GM19043 (cell line): ENCODE data around the gene PKHD1.

Source experiments
- ATAC-seq: cut with Tn5 transposase; IDR thresholded peaks from one replicate; pipeline ENCODE4 v1.9.1; 2021; ENCODE audit warnings: low read depth; ENCODE audit not compliant: unreplicated experiment

The PKHD1 gene

GRCh38 chr6:51820555-51820954 lies 266.9 kb downstream of the PKHD1 start:
- no peak for ATAC-seq

- no peak for ATAC-seq
These were observed 268.8 kb downstream of the PKHD1 start for GRCh38 chr6:51818520-51819022.

GRCh38 chr6:51817832-51818231 lies 269.6 kb downstream of the PKHD1 start:
- ATAC-seq = no peak

GRCh38 chr6:51814418-51814817 lies 273.0 kb downstream of the PKHD1 start:
- no peak for ATAC-seq

- ATAC-seq = no peak
These were observed 273.5 kb downstream of the PKHD1 start for GRCh38 chr6:51813904-51814303.

GRCh38 chr6:51812231-51812630 lies 275.2 kb downstream of the PKHD1 start:
- no peak for ATAC-seq

- ATAC-seq = no peak
These were observed 281.9 kb downstream of the PKHD1 start for GRCh38 chr6:51805517-51805916.

- no peak for ATAC-seq
These were observed 286.8 kb downstream of the PKHD1 start for GRCh38 chr6:51800603-51801002.

GRCh38 chr6:51793393-51793792 lies 294.0 kb downstream of the PKHD1 start:
- ATAC-seq = no peak

GRCh38 chr6:51792273-51793030 lies 295.0 kb downstream of the PKHD1 start:
- ATAC-seq = no peak

GRCh38 chr6:51790946-51791345 lies 296.5 kb downstream of the PKHD1 start:
- ATAC-seq = no peak

GRCh38 chr6:51788121-51788520 lies 299.3 kb downstream of the PKHD1 start:
- no peak for ATAC-seq

- ATAC-seq = no peak
These were observed 308.7 kb downstream of the PKHD1 start for GRCh38 chr6:51778666-51779065.

- ATAC-seq = no peak
These were observed 309.8 kb downstream of the PKHD1 start for GRCh38 chr6:51777618-51778017.

- no peak for ATAC-seq
These were observed 311.2 kb downstream of the PKHD1 start for GRCh38 chr6:51775942-51776860.

GRCh38 chr6:51768087-51768486 lies 319.3 kb downstream of the PKHD1 start:
- ATAC-seq = no peak

- ATAC-seq = no peak
These were observed 322.2 kb downstream of the PKHD1 start for GRCh38 chr6:51765230-51765629.

GRCh38 chr6:51753635-51754034 lies 333.8 kb downstream of the PKHD1 start:
- peak; percentile 50 for ATAC-seq

GRCh38 chr6:51743999-51744398 lies 343.4 kb downstream of the PKHD1 start:
- no peak for ATAC-seq

- no peak for ATAC-seq
These were observed 346.8 kb downstream of the PKHD1 start for GRCh38 chr6:51740658-51741057.

GRCh38 chr6:51738614-51739013 lies 348.8 kb downstream of the PKHD1 start:
- ATAC-seq = no peak
